Activated CD4-positive, alpha-beta memory T cell treated with anti-CD3 and anti-CD28 coated beads for 36 hours (primary cell): ENCODE data around the gene ASTN2. TPM values are rescaled to one million over a fixed set of nuclear protein-coding genes. Genes with fewer than 3 reads are reported as not detected.

ENCODE experiments used
- CTCF ChIA-PET: fragments of 350-600 bp; sonication (Branson Sonifier 250); formaldehyde crosslinking; loops from one replicate; lab custom pipeline; 2021; ENCODE audit warnings: antibody characterized with exemption, inconsistent platforms; lab: Charles Lee
- POLR2A ChIA-PET: fragments of 350-600 bp; sonication (Branson Sonifier 250); formaldehyde crosslinking; loops from one replicate; lab custom pipeline; 2021; ENCODE audit warnings: antibody characterized with exemption; lab: Charles Lee
- DNase-seq: peaks from one replicate; pipeline ENCODE4 v3.0.0-alpha.2; 2020
- H3K27ac Mint-ChIP-seq: one replicate; pipeline ENCODE4 v1.8.0; 2021; ENCODE audit warnings: mixed read lengths
- H3K27me3 Mint-ChIP-seq: one replicate; pipeline ENCODE4 v1.8.0; 2021; ENCODE audit warnings: mixed read lengths
- H3K36me3 Mint-ChIP-seq: one replicate; pipeline ENCODE4 v1.8.0; 2021; ENCODE audit warnings: mixed read lengths
- H3K4me1 Mint-ChIP-seq: one replicate; pipeline ENCODE4 v1.8.0; 2021; ENCODE audit warnings: low read depth, mixed read lengths
- H3K4me3 Mint-ChIP-seq: one replicate; pipeline ENCODE4 v1.8.0; 2021; ENCODE audit warnings: mild to moderate bottlenecking, mixed read lengths
- H3K9me3 Mint-ChIP-seq: one replicate; pipeline ENCODE4 v1.8.0; 2021; ENCODE audit warnings: mixed read lengths
- intact Hi-C: fragments of 100-400 bp; cut with micrococcal nuclease; formaldehyde crosslinking; loops from one replicate; pipeline ENCODE4 v1.15.1; 2023
- total RNA-seq, 2 experiments: library from RNA; stranded (reverse); gene quantifications; one replicate each; pipeline ENCODE4 v1.2.3, GENCODE V29; 2021

The ASTN2 gene
- total RNA-seq, 2 experiments from 2014 or later = 3.3 to 3.4 TPM

DNA sequence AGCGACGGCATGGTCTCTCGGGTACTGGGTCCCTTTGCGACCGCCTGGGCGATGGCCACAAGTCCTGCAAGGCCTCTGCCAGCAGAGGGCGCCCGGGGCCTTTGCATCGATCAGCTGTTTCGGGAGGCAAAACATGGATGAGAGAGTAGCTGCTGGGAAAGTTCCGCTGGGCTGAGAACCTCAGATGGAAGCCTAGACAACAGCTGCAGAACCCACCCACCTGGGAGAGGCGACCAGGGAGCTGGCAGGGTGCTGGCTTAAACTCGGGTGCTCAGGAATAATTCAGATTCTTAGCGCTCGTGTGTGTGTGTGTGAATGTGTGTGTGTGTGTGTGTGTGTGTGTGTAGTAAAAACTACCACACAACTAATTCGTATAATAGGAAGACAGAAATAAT is 677.7 kb downstream of the ASTN2 start:
- peaks cover 3% of the 10 kb centered on the region for H3K4me1 Mint-ChIP-seq
- H3K27me3 Mint-ChIP-seq = peaks cover 6% of the 10 kb centered on the region
- no peaks in the 10 kb centered on the region for H3K9me3 Mint-ChIP-seq
- DNase-seq = peak; percentile 73
- no peaks in the 10 kb centered on the region for H3K36me3 Mint-ChIP-seq
- H3K4me3 Mint-ChIP-seq = no peak overlapping the region
- intact Hi-C loops = no loop called here
- no peak overlapping the region for H3K27ac Mint-ChIP-seq
- CTCF ChIA-PET = interaction anchor here (0.6 to 5.9 kb wide), 12 partner anchors 8 to 185 kb away, joined by 3 to 73 read pairs (median 3); no protein-coding TSS in a partner anchor
- POLR2A ChIA-PET = no interaction called here

DNA sequence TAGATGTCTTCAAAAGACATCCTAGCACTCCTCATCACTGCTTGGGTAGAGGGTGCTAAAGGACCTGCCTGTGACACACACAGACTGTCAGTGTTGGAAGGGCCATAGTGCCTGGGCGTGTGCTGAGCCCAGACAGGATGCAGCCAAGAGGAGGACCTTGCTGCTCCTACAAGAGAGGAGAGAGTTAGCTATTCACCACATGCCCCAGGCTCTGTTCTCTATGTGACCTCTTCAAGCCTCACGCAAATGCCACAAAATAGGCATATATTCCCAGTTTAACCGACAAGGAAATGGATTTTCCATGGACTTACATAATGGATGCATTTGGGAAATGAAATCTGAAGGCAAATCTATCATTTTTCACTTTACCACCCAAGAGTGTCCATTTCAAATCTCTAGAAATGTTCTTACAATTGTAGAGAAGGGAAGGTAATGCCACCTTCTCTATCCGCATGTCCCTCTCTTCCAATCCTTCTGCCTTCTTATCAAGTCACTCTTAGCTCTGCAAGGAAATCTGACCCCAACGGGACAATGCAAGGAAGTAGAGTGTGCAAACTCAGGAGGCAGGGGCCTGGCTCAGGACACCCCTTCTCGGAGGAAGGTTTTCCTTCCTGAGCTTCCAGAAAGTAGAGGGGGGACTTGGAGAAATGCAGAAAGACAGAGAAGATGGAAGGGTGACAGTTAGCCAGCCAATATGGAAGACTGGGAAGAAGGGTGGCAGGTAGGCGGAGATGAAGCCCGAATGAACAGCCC is 678.3 kb downstream of the ASTN2 start:
- CTCF ChIA-PET = interaction anchor here (0.7 to 5.9 kb wide), 10 partner anchors 8 to 165 kb away, joined by 3 to 73 read pairs (median 3); no protein-coding TSS in a partner anchor

DNA sequence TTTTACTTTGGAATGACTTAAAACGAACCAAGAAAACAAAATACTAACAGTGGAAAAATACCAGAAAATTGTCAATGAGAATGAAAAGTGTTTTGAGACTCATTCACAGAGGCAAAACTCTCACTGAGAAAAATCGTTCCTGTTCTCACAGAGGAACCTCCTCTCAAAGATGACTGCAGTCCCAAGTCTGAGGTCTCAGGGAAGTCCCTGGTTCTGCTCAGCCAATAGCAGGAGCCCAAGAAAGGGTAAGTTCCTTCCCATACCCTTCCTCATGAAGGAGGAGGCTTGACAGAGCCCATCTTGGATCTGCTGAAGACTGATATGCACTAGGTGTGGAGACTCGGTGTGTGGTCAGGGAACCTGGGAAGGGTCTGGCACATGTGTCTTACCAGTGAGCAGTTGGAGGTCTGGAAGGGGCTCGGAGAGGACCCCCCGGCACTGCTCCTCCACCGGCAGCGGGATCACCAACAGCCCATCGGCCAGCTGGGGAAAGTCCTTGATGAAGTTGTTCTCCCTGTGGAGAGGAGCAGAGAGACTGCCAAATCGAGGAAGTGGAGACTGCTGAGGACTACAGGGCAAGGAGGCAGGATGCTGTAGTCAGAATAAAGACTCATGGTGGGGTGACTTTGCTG is 681.7 kb downstream of the ASTN2 start:
- H3K27ac Mint-ChIP-seq = no peak overlapping the region
- H3K9me3 Mint-ChIP-seq = no peaks in the 10 kb centered on the region
- no peak overlapping the region for H3K4me3 Mint-ChIP-seq
- ChIA-PET POLR2A (no interaction called here), CTCF (no interaction called here)
- no peak for DNase-seq
- peaks cover 6% of the 10 kb centered on the region for H3K27me3 Mint-ChIP-seq
- H3K36me3 Mint-ChIP-seq = no peaks in the 10 kb centered on the region
- intact Hi-C loops = no loop called here
- peaks cover 3% of the 10 kb centered on the region for H3K4me1 Mint-ChIP-seq

More for the DNA sequence above, 678.3 kb downstream of the ASTN2 start:
- H3K4me3 Mint-ChIP-seq = no peak overlapping the region
- no peaks in the 10 kb centered on the region for H3K9me3 Mint-ChIP-seq
- intact Hi-C loops = no loop called here
- H3K27ac Mint-ChIP-seq = no peak overlapping the region
- H3K4me1 Mint-ChIP-seq = peaks cover 3% of the 10 kb centered on the region
- POLR2A ChIA-PET = no interaction called here
- no peaks in the 10 kb centered on the region for H3K36me3 Mint-ChIP-seq
- H3K27me3 Mint-ChIP-seq = peaks cover 6% of the 10 kb centered on the region
- DNase-seq = no peak

DNA sequence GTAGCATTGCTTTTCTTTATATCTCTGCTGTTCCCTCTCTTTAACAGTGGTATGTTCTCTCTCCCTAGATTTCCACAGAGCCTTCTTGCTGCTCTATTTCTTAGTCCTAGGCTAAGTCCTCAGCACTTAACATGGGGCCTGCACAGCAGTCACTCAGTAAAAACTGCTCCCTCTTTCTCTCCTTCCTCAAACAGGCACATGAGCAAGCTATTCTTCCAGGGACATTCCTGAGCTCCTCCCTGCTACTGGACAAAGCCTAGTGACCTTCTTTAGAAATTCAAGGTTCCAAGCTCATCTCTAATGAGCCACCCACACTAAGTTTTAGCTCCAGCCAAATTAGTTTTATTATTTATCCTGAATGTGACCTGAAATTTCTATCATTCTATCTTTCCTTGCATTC is 688.3 kb downstream of the ASTN2 start:
- Mint-ChIP-seq H3K27me3 (no peaks in the 10 kb centered on the region), H3K27ac (no peak overlapping the region), H3K4me3 (no peak overlapping the region), H3K9me3 (no peaks in the 10 kb centered on the region), H3K4me1 (no peaks in the 10 kb centered on the region), H3K36me3 (no peaks in the 10 kb centered on the region)
- CTCF ChIA-PET = interaction anchor here (0.8 to 4.3 kb wide), 2 partner anchors 8 to 11 kb away, joined by 3 to 24 read pairs; no protein-coding TSS in a partner anchor
- DNase-seq = no peak
- intact Hi-C loops = no loop called here
- POLR2A ChIA-PET = no interaction called here

DNA sequence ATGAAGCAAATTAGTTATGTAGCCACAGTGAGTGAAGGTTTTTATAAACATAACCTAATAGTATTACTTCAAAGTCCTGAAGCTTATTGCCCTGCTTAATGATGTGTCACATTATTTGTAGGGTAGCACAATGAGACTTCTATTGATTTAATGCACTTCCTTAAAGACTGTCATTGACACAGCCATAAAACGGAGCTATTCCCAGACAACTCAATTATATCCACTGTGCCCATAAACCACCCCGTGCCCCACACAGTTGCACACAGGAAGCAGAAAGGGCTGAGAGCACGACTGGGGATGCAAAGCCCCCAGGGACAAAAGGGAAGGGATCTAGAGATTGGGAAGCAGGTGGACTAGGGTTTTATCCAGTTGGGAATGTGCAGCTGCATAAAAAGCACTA is 690.7 kb downstream of the ASTN2 start:
- intact Hi-C loops = no loop called here
- no peak overlapping the region for H3K4me3 Mint-ChIP-seq
- POLR2A ChIA-PET = no interaction called here
- no peak overlapping the region for H3K27ac Mint-ChIP-seq
- no peaks in the 10 kb centered on the region for H3K9me3 Mint-ChIP-seq
- no peaks in the 10 kb centered on the region for H3K27me3 Mint-ChIP-seq
- no peak for DNase-seq
- CTCF ChIA-PET = interaction anchor here (4.3 kb wide), 1 partner anchor 13 kb away, joined by 24 read pairs; no protein-coding TSS in a partner anchor
- H3K4me1 Mint-ChIP-seq = no peaks in the 10 kb centered on the region
- no peaks in the 10 kb centered on the region for H3K36me3 Mint-ChIP-seq

DNA sequence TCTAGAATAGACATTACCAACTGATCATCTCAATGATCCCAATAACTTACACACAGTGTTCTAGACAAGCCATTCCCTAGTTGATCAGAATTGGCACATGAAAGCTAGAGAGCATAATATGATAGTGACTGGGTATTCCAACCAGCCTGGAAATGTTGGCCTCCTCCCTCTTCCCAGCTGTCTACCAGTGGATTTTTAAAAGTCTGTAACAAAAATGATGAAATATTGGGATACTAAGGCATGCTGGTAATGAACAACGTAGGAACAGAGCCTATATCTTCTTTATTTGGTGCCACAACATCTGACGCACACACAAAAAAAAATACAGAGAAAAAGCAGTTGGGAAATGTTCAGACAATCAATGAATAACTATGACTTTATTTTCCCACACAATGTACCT is 692.9 kb downstream of the ASTN2 start:
- ChIA-PET CTCF (no interaction called here), POLR2A (no interaction called here)
- Mint-ChIP-seq H3K27me3 (no peaks in the 10 kb centered on the region), H3K27ac (no peak overlapping the region), H3K4me3 (no peak overlapping the region), H3K4me1 (no peaks in the 10 kb centered on the region), H3K9me3 (no peaks in the 10 kb centered on the region), H3K36me3 (no peaks in the 10 kb centered on the region)
- DNase-seq = no peak
- intact Hi-C loops = no loop called here

DNA sequence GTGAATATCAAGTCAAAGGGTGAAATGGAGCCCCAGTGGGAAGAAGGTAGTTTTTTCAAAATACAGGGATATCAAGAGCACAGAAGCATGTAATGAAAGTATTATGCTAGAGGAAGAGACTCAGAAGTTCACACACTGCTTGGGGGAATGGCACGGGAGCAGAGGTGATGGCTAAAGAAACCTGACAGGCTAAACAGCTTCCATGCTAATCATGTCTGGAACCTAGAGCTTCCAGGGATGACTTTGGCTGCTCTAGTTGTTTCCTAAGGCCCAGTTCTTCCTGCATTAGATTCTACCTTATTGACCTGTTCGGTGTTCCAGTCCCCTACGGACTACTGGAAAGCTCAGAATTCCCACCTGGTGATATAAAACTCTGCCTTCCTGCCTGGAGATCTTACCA is 693.4 kb downstream of the ASTN2 start:
- Mint-ChIP-seq H3K27me3 (no peaks in the 10 kb centered on the region), H3K4me1 (no peaks in the 10 kb centered on the region), H3K4me3 (no peak overlapping the region), H3K27ac (no peak overlapping the region), H3K36me3 (no peaks in the 10 kb centered on the region), H3K9me3 (no peaks in the 10 kb centered on the region)
- ChIA-PET POLR2A (no interaction called here), CTCF (no interaction called here)
- DNase-seq = no peak
- intact Hi-C loops = no loop called here

DNA sequence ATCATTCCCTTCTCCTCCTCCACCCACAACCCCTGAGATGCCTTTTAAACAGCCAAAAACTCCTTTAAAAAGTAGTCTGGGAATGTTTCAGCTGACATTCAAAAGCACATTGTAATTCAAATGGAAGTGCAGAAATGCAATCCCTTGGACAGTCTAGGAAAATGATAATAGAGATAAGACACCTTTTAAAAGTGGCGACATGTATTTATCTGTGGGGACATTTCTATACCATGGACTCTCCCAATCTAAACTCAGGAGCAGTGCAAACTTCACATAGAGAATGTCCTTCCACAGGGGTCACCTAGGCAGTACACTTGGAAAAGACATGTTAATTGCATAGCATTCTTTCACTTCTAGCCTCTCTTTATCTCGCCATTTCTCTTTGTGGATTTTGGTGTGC is 694.7 kb downstream of the ASTN2 start:
- POLR2A ChIA-PET = no interaction called here
- DNase-seq = no peak
- no peak overlapping the region for H3K27ac Mint-ChIP-seq
- H3K36me3 Mint-ChIP-seq = no peaks in the 10 kb centered on the region
- no peaks in the 10 kb centered on the region for H3K9me3 Mint-ChIP-seq
- CTCF ChIA-PET = no interaction called here
- intact Hi-C loops = no loop called here
- no peaks in the 10 kb centered on the region for H3K4me1 Mint-ChIP-seq
- H3K4me3 Mint-ChIP-seq = no peak overlapping the region
- no peaks in the 10 kb centered on the region for H3K27me3 Mint-ChIP-seq

DNA sequence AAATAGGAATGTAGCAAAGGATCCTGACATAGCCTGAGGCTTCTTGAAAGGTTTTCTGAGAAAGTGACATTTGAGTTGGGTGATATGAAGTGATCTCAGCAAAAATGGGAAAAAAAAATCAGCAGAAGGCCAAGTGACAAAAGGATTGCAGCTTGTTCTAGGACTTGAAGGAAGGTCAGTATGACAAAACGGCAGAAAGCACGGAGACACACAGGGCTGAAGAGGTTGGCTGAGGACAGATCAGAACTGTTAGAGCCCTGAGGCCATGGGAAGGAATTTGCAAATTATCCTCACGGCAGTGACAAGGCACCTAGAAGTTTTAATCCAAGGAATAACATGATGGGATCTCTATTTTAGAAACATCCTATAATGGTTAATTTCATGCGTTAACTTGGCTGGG is 696.7 kb downstream of the ASTN2 start:
- H3K27me3 Mint-ChIP-seq = no peaks in the 10 kb centered on the region
- DNase-seq = no peak
- no peaks in the 10 kb centered on the region for H3K9me3 Mint-ChIP-seq
- no peaks in the 10 kb centered on the region for H3K36me3 Mint-ChIP-seq
- no peak overlapping the region for H3K4me3 Mint-ChIP-seq
- ChIA-PET CTCF (interaction anchor here (1.0 kb wide), 1 partner anchor 9 kb away, joined by 3 read pairs; no protein-coding TSS in a partner anchor), POLR2A (no interaction called here)
- intact Hi-C loops = no loop called here
- H3K27ac Mint-ChIP-seq = no peak overlapping the region
- no peaks in the 10 kb centered on the region for H3K4me1 Mint-ChIP-seq

DNA sequence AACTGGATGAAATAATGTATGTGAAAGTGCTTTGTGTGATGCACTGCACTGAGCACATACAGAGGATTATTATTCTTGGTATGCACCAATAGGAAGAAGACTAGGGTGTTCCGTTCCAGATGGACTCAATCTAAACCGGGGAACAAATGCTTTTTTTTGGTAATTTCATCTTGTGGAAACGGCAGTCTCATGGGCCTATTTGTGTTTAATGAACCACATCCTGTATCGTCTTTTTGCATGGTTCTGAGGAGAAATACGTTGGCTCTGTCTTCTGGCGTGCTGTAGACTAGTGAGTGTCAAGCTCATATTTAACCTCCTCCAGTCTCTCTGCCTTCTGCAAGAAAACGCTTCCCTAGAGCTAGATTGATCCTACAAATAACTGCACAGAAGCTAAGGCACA is 697.7 kb downstream of the ASTN2 start:
- POLR2A ChIA-PET = no interaction called here
- H3K36me3 Mint-ChIP-seq = no peaks in the 10 kb centered on the region
- intact Hi-C loops = no loop called here
- no peak overlapping the region for H3K4me3 Mint-ChIP-seq
- H3K4me1 Mint-ChIP-seq = no peaks in the 10 kb centered on the region
- DNase-seq = no peak
- H3K27me3 Mint-ChIP-seq = no peaks in the 10 kb centered on the region
- no peaks in the 10 kb centered on the region for H3K9me3 Mint-ChIP-seq
- CTCF ChIA-PET = no interaction called here
- no peak overlapping the region for H3K27ac Mint-ChIP-seq

DNA sequence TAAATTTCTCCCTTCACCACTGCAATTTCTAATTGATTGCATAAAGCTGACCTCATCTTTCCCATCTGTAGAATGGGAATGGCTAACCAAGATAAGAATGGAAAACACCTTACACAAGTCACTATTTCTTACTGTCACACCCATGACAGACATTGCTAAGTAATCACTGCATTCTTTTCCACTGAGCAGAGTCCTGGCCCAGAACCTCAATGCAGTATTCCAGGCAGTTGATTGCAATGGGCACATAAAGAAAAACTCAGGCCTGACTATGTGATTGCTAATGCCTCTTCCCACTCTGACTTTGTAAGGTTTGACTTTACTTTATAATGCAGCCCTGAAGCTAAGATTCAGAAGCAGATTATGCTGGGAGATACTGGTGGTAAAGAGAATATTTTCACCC is 698.4 kb downstream of the ASTN2 start:
- intact Hi-C loops = no loop called here
- Mint-ChIP-seq H3K27ac (no peak overlapping the region), H3K4me3 (no peak overlapping the region), H3K9me3 (no peaks in the 10 kb centered on the region), H3K36me3 (no peaks in the 10 kb centered on the region), H3K4me1 (no peaks in the 10 kb centered on the region), H3K27me3 (no peaks in the 10 kb centered on the region)
- ChIA-PET CTCF (no interaction called here), POLR2A (no interaction called here)
- no peak for DNase-seq

DNA sequence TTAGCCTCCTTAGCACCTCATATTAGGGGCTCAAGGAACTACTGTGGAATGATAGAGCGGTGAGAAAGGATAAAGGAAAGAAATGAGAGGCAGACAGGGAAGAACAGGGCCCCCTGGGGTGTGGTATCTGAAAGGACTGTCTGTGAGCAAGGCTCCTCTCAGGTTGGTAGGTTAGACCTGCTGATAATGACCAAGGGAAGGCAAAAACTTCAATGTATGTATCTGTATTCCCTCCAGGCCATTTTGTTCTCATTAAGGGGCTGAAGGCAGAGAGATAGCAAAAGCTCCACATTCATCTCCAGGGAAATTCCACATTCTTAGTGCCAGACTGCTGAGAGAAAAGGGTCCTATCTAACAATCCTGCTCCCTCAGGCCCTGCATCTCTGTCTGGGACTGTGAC is 699.1 kb downstream of the ASTN2 start:
- H3K27me3 Mint-ChIP-seq = no peaks in the 10 kb centered on the region
- intact Hi-C loops = no loop called here
- no peak overlapping the region for H3K27ac Mint-ChIP-seq
- H3K36me3 Mint-ChIP-seq = no peaks in the 10 kb centered on the region
- no peak for DNase-seq
- no peaks in the 10 kb centered on the region for H3K9me3 Mint-ChIP-seq
- ChIA-PET POLR2A (no interaction called here), CTCF (no interaction called here)
- H3K4me3 Mint-ChIP-seq = no peak overlapping the region
- no peaks in the 10 kb centered on the region for H3K4me1 Mint-ChIP-seq

DNA sequence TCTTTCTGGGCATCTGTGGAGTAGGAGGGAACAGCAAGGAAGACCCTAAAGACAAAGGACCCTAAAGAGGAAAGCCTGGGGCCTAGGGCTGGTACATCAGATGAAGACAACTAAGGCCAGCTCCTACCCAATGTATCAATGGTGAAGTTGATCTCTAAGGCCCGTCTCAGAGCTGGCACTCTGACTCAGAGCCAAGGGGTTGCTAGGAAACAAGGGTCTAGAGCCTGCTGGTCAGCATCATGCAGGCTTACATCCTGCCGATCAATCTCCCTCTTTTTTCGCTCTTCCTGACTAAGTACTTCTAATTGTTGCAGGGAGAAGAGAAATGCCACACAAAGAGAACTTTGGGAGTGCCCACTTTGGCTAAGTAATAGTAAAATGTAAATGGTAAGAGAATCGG is 701.6 kb downstream of the ASTN2 start:
- Mint-ChIP-seq H3K9me3 (no peaks in the 10 kb centered on the region), H3K36me3 (no peaks in the 10 kb centered on the region), H3K4me1 (no peaks in the 10 kb centered on the region), H3K4me3 (no peak overlapping the region), H3K27me3 (no peaks in the 10 kb centered on the region), H3K27ac (no peak overlapping the region)
- DNase-seq = no peak
- intact Hi-C loops = no loop called here
- CTCF ChIA-PET = no interaction called here
- POLR2A ChIA-PET = no interaction called here
